T-cell (primary cell): Measurements from ENCODE around the gene MAP3K2. TPM values are rescaled to one million over a fixed set of nuclear protein-coding genes. Genes with fewer than 3 reads are reported as not detected.

Source experiments
- ATAC-seq, 4 experiments: fragments of 200-7000 bp in 3 of 4; fragments of 150-1000 bp in 1 of 4; cut with Tn5 transposase; replicated peaks in 1 of 4; 1 replicate in 3 of 4; 2 replicates in 1 of 4; pipeline ENCODE4 v1.10.0; 2021; ENCODE audit warnings: moderate library complexity in 3 of 4, mild to moderate bottlenecking in 2 of 4, moderate number of reproducible peaks in 1 of 4
- CTCF ChIA-PET, 2 donors: fragments of 300-600 bp; sonication (Branson Sonifier 250); formaldehyde crosslinking; loops; one replicate each; lab custom pipeline; 2022; ENCODE audit warnings: antibody characterized with exemption in 2 of 2; lab: Charles Lee
- POLR2A ChIA-PET, 2 donors: fragments of 300-600 bp; sonication (Branson Sonifier 250); formaldehyde crosslinking; loops; one replicate each; lab custom pipeline; 2022; ENCODE audit warnings: antibody characterized with exemption in 2 of 2; lab: Charles Lee
- DNase-seq, 35 experiments: peaks; one replicate each; pipeline versions ENCODE4 v3.0.0 to v3.0.0-alpha.2; 2013 to 2023
- H3K27ac ChIP-seq: one replicate; pipeline ENCODE4 v1.5.1; 2013; ENCODE audit warnings: low read length
- H3K27me3 ChIP-seq, 2 experiments: replicated peaks in 1 of 2; 1 replicate in 1 of 2; 2 replicates in 1 of 2; pipeline versions ENCODE4 v1.6.1 to v1.7.0; 2013; ENCODE audit warnings: low read length in 1 of 2, mixed read lengths in 1 of 2; ENCODE audit not compliant: control insufficient read depth in 2 of 2, insufficient read depth in 2 of 2; ENCODE audit errors: extremely low read depth in 1 of 2
- H3K36me3 ChIP-seq, 2 donors: 1 replicate in 1 of 2; 2 replicates in 1 of 2; pipeline versions ENCODE4 v1.6.1 to v1.7.0; 2013; ENCODE audit warnings: low read length in 1 of 2; ENCODE audit not compliant: control insufficient read depth in 2 of 2, insufficient read depth in 1 of 2; ENCODE audit errors: extremely low read depth in 1 of 2
- H3K4me1 ChIP-seq, 2 experiments: 1 replicate in 1 of 2; 2 replicates in 1 of 2; pipeline versions ENCODE4 v1.6.1 to v1.7.0; 2013; ENCODE audit warnings: low read length in 2 of 2, mixed read lengths in 1 of 2; ENCODE audit not compliant: insufficient read depth in 2 of 2, control insufficient read depth in 1 of 2; ENCODE audit errors: extremely low read depth in 1 of 2
- H3K4me3 ChIP-seq, 2 donors: 1 replicate in 1 of 2; 2 replicates in 1 of 2; pipeline versions ENCODE4 v1.5.1 to v1.7.0; 2013; ENCODE audit warnings: mild to moderate bottlenecking in 2 of 2, low read length in 1 of 2, moderate library complexity in 1 of 2; ENCODE audit not compliant: control insufficient read depth in 1 of 2; ENCODE audit errors: extremely low read depth in 1 of 2
- H3K9me3 ChIP-seq: 2 replicates; pipeline ENCODE4 v1.7.0; 2013
- H3K27ac Mint-ChIP-seq, 2 donors: one replicate each; pipeline ENCODE4 v1.8.0; 2020 to 2021; ENCODE audit warnings: mild to moderate bottlenecking in 2 of 2, mixed read lengths in 2 of 2
- H3K27me3 Mint-ChIP-seq, 2 donors: one replicate each; pipeline ENCODE4 v1.8.0; 2021 to 2022; ENCODE audit warnings: mixed read lengths in 2 of 2
- H3K36me3 Mint-ChIP-seq: one replicate; pipeline ENCODE4 v1.8.0; 2021; ENCODE audit warnings: mixed read lengths
- H3K4me1 Mint-ChIP-seq, 3 donors: one replicate each; pipeline ENCODE4 v1.8.0; 2020 to 2022; ENCODE audit warnings: mixed read lengths in 3 of 3, mild to moderate bottlenecking in 1 of 3
- H3K4me3 Mint-ChIP-seq, 3 donors: one replicate each; pipeline ENCODE4 v1.8.0; 2020 to 2022; ENCODE audit warnings: mild to moderate bottlenecking in 3 of 3, mixed read lengths in 3 of 3, moderate library complexity in 3 of 3
- H3K9me3 Mint-ChIP-seq, 3 donors: one replicate each; pipeline ENCODE4 v1.8.0; 2020 to 2022; ENCODE audit warnings: mixed read lengths in 3 of 3
- WGBS: methylation state at CpG from one replicate; pipeline ENCODE4 v1.1.5; 2013; ENCODE audit warnings: missing lambda C conversion rate; ENCODE audit not compliant: insufficient coverage; 5-methylcytosine and 5-hydroxymethylcytosine counted together
- total RNA-seq, 35 experiments: library from RNA in 6 of 35; stranded (reverse) in 6 of 35; fragments of 120-200 nt in 1 of 35; gene quantifications; one replicate each; pipeline versions ENCODE4 v1.2.1 to v1.2.4 and lab custom pipeline; 2013 to 2026

The MAP3K2 gene
- total RNA-seq, 5 donors from 2014 or later (not counting 1 experiment from before 2014, with no cell fraction given) = 81.6 to 89.1 (median 83.2) TPM

GRCh38 chr2:127424598-127425520, 37.1 kb upstream of the MAP3K2 start:
- H3K36me3 Mint-ChIP-seq = no peaks in the 10 kb centered on the region
- Histone ChIP-seq H3K9me3 (no peaks in the 10 kb centered on the region), H3K4me3 (no peak overlapping the region), H3K27me3 (peaks cover 0 to 71% of the 10 kb centered on the region in 2 experiments), H3K4me1 (peaks cover 0 to 13% of the 10 kb centered on the region in 2 experiments), H3K36me3 (peaks cover 0 to 4% of the 10 kb centered on the region in 2 donors), H3K27ac (no peak overlapping the region)
- H3K4me1 Mint-ChIP-seq = peaks cover 7 to 16% (median 9%) of the 10 kb centered on the region in 3 donors
- ChIA-PET CTCF (interaction anchor here in 1 of 2 donors (0.8 kb wide), 1 partner anchor 63 kb away, joined by 4 read pairs; no protein-coding TSS in a partner anchor), POLR2A (no interaction called here)
- no peak overlapping the region for H3K27ac Mint-ChIP-seq
- peaks cover 37 to 47% of the 10 kb centered on the region in 2 donors for H3K27me3 Mint-ChIP-seq
- DNase-seq (no peak), ATAC-seq (no peak)
- no peak overlapping the region for H3K4me3 Mint-ChIP-seq
- WGBS = 84% methylated on average over 10 of the region's 13 CpGs
- H3K9me3 Mint-ChIP-seq = no peaks in the 10 kb centered on the region

GRCh38 chr2:127423880-127424279, 36.1 kb upstream of the MAP3K2 start:
- peaks cover 0 to 13% of the 10 kb centered on the region in 2 experiments for H3K4me1 ChIP-seq
- ATAC-seq = no peak
- H3K4me3 Mint-ChIP-seq = peak overlapping the region in 2 of 3 donors; percentile 17 to 43
- H3K36me3 Mint-ChIP-seq = no peaks in the 10 kb centered on the region
- H3K27ac Mint-ChIP-seq = no peak overlapping the region
- POLR2A ChIA-PET = no interaction called here
- CTCF ChIA-PET = interaction anchor here in 1 of 2 donors (0.8 kb wide), 1 partner anchor 62 kb away, joined by 4 read pairs; no protein-coding TSS in a partner anchor
- peaks cover 0 to 4% of the 10 kb centered on the region in 2 donors for H3K36me3 ChIP-seq
- 50% methylated on average over 1 of the region's 1 CpG for WGBS
- H3K4me3 ChIP-seq = no peak overlapping the region
- H3K27ac ChIP-seq = no peak overlapping the region
- no peak for DNase-seq
- H3K9me3 Mint-ChIP-seq = no peaks in the 10 kb centered on the region
- peaks cover 0 to 74% of the 10 kb centered on the region in 2 experiments for H3K27me3 ChIP-seq
- no peaks in the 10 kb centered on the region for H3K9me3 ChIP-seq
- H3K27me3 Mint-ChIP-seq = peaks cover 37 to 47% of the 10 kb centered on the region in 2 donors
- H3K4me1 Mint-ChIP-seq = peaks cover 7 to 16% (median 9%) of the 10 kb centered on the region in 3 donors

GRCh38 chr2:127423478-127423843, 35.7 kb upstream of the MAP3K2 start:
- H3K27me3 Mint-ChIP-seq = peaks cover 37 to 47% of the 10 kb centered on the region in 2 donors
- Histone ChIP-seq H3K27ac (no peak overlapping the region), H3K27me3 (peaks cover 0 to 74% of the 10 kb centered on the region in 2 experiments), H3K9me3 (no peaks in the 10 kb centered on the region), H3K36me3 (peaks cover 0 to 3% of the 10 kb centered on the region in 2 donors), H3K4me3 (peak overlapping the region in 1 of 2 donors; percentile 25), H3K4me1 (peaks cover 0 to 13% of the 10 kb centered on the region in 2 experiments)
- ATAC-seq (peak; percentile 28 to 60 (median 42)), DNase-seq (no peak)
- no peaks in the 10 kb centered on the region for H3K9me3 Mint-ChIP-seq
- 6% methylated on average over 20 of the region's 29 CpGs for WGBS
- no peak overlapping the region for H3K27ac Mint-ChIP-seq
- peaks cover 7 to 16% (median 9%) of the 10 kb centered on the region in 3 donors for H3K4me1 Mint-ChIP-seq
- ChIA-PET CTCF (no interaction called here), POLR2A (interaction anchor here in 1 of 2 donors (0.5 kb wide), 1 partner anchor 26 kb away, joined by 3 read pairs; no protein-coding TSS in a partner anchor)
- H3K4me3 Mint-ChIP-seq = peak overlapping the region in 2 of 3 donors; percentile 17 to 43
- no peaks in the 10 kb centered on the region for H3K36me3 Mint-ChIP-seq

- peaks cover 37 to 47% of the 10 kb centered on the region in 2 donors for H3K27me3 Mint-ChIP-seq
- H3K4me3 ChIP-seq = peak overlapping the region in 1 of 2 donors; percentile 44
- CTCF ChIA-PET = interaction anchor here in 1 of 2 donors (0.6 kb wide), 1 partner anchor 66 kb away, joined by 4 read pairs; no protein-coding TSS in a partner anchor
Measured at GRCh38 chr2:127422559-127423477, 35.0 kb upstream of the MAP3K2 start.

GRCh38 chr2:127421871-127422558, 34.2 kb upstream of the MAP3K2 start:
- Histone ChIP-seq H3K4me3 (no peak overlapping the region), H3K36me3 (no peaks in the 10 kb centered on the region), H3K4me1 (peaks cover 0 to 14% of the 10 kb centered on the region in 2 experiments), H3K27ac (no peak overlapping the region), H3K27me3 (peaks cover 0 to 65% of the 10 kb centered on the region in 2 experiments), H3K9me3 (no peaks in the 10 kb centered on the region)
- CTCF ChIA-PET = no interaction called here
- POLR2A ChIA-PET = no interaction called here
- ATAC-seq (no peak), DNase-seq (no peak)
- Mint-ChIP-seq H3K4me3 (peak overlapping the region in 2 of 3 donors; percentile 17 to 43), H3K4me1 (peaks cover 9 to 23% (median 14%) of the 10 kb centered on the region in 3 donors), H3K36me3 (no peaks in the 10 kb centered on the region), H3K9me3 (no peaks in the 10 kb centered on the region), H3K27ac (no peak overlapping the region), H3K27me3 (peaks cover 37 to 47% of the 10 kb centered on the region in 2 donors)
- WGBS = 88% methylated on average over 8 of the region's 16 CpGs

More at GRCh38 chr2:127422559-127423477, 35.0 kb upstream of the MAP3K2 start:
- Mint-ChIP-seq H3K4me1 (peaks cover 7 to 16% (median 9%) of the 10 kb centered on the region in 3 donors), H3K36me3 (no peaks in the 10 kb centered on the region), H3K4me3 (peak overlapping the region; percentile 17 to 51 (median 43)), H3K27ac (no peak overlapping the region), H3K9me3 (no peaks in the 10 kb centered on the region)
- 7% methylated on average over 59 of the region's 73 CpGs for WGBS
- no peaks in the 10 kb centered on the region for H3K9me3 ChIP-seq
- peaks cover 0 to 68% of the 10 kb centered on the region in 2 experiments for H3K27me3 ChIP-seq
- H3K36me3 ChIP-seq = no peaks in the 10 kb centered on the region
- no peak overlapping the region for H3K27ac ChIP-seq
- peak in 19 of 35 experiments; percentile 8 to 53 (median 23) for DNase-seq
- POLR2A ChIA-PET = interaction anchor here in 1 of 2 donors (0.5 kb wide), 1 partner anchor 26 kb away, joined by 3 read pairs; no protein-coding TSS in a partner anchor
- H3K4me1 ChIP-seq = peaks cover 0 to 13% of the 10 kb centered on the region in 2 experiments
- peak; percentile 44 to 79 (median 62) for ATAC-seq
